H1 (cell line): ENCODE results near the gene TNNT1. TPM values are rescaled to one million over a fixed set of nuclear protein-coding genes. Genes with fewer than 3 reads are reported as not detected.

Source experiments
- CBX5 ChIP-seq: fragments of 300-800, 300-1000 bp; sonication (generic); IDR thresholded peaks from 2 replicates; pipeline ENCODE4 v1.7.1; 2016; ENCODE audit warnings: antibody characterized with exemption, low read length, low read depth
- CBX8 ChIP-seq: fragments of 300-800, 300-1000 bp; sonication (generic); IDR thresholded peaks from 2 replicates; pipeline ENCODE4 v1.7.1; 2016; ENCODE audit warnings: low read depth, low read length, borderline replicate concordance
- CHD2 ChIP-seq: IDR thresholded peaks from 2 replicates; pipeline ENCODE4 v1.6.1; 2012; ENCODE audit warnings: low read length, improper control_type of control experiment
- CREB1 ChIP-seq: IDR thresholded peaks from 2 replicates; pipeline ENCODE4 v1.6.1; 2012; ENCODE audit warnings: inconsistent platforms
- JUND ChIP-seq: IDR thresholded peaks from 2 replicates; pipeline ENCODE4 v1.6.1; 2011; ENCODE audit warnings: mild to moderate bottlenecking, improper control_type of control experiment, low read length
- MAX ChIP-seq: IDR thresholded peaks from 2 replicates; pipeline ENCODE4 v1.6.1; 2012; ENCODE audit warnings: inconsistent platforms
- NRF1 ChIP-seq: IDR thresholded peaks from 2 replicates; pipeline ENCODE4 v1.6.1; 2011; ENCODE audit warnings: mild to moderate bottlenecking, low read depth, low read length, improper control_type of control experiment
- POLR2AphosphoS5 ChIP-seq: IDR thresholded peaks from 2 replicates; pipeline ENCODE4 v1.6.1; 2011; ENCODE audit warnings: low read depth, low read length
- RFX5 ChIP-seq: IDR thresholded peaks from 2 replicates; pipeline ENCODE4 v1.6.1; 2011; ENCODE audit warnings: low read depth, low read length, improper control_type of control experiment, borderline replicate concordance
- SUZ12 ChIP-seq: fragments of 200-600 bp; sonication (generic); IDR thresholded peaks from 2 replicates; pipeline ENCODE4 v1.6.1; 2012; ENCODE audit warnings: mild to moderate bottlenecking, inconsistent platforms, low read length, moderate library complexity, mixed read lengths
- TAF7 ChIP-seq: optimal IDR thresholded peaks from 2 replicates; pipeline ENCODE3; 2011; ENCODE audit warnings: low read depth, mild to moderate bottlenecking, inconsistent platforms, low read length, moderate library complexity, borderline replicate concordance
- polyA plus RNA-seq, 7 experiments: library from polyadenylated mRNA; depleted of rRNA in 3 of 7; stranded (reverse) in 5 of 7; unstranded in 2 of 7; fragments of >200 nt in 5 of 7; fragments of 200-250 nt in 2 of 7; gene quantifications; 1 replicate in 5 of 7; 2 replicates in 1 of 7; 4 replicates in 1 of 7; pipeline versions ENCODE4 v1.2.1 to v1.2.3, GENCODE V29; 2011 to 2013; ENCODE audit warnings: missing spikeins in 2 of 7, mixed read lengths in 2 of 7
- total RNA-seq: library from RNA; stranded (reverse); fragmentation: NEBNext Ultra II Directional; extraction: Animal tissue kit (Norgen Biotek cat#: 25700); gene quantifications from 2 replicates; pipeline ENCODE4 v1.2.1, GENCODE V29; 2021
- TF ChIP-seq, protein P1 (sequence below): fragments of 300-600 bp; sonication (generic); IDR thresholded peaks from 2 replicates; pipeline ENCODE4 v1.7.1; 2012; ENCODE audit warnings: low read length, moderate library complexity, mild to moderate bottlenecking, inconsistent platforms; ENCODE audit not compliant: insufficient replicate concordance

The TNNT1 gene
- total and polyA plus RNA-seq, 2 of the 8 experiments (the other 6 are each of a cell fraction or from before 2014, with no cell fraction given) = 69.6 to 107 TPM

- TF ChIP-seq, protein P1, sequence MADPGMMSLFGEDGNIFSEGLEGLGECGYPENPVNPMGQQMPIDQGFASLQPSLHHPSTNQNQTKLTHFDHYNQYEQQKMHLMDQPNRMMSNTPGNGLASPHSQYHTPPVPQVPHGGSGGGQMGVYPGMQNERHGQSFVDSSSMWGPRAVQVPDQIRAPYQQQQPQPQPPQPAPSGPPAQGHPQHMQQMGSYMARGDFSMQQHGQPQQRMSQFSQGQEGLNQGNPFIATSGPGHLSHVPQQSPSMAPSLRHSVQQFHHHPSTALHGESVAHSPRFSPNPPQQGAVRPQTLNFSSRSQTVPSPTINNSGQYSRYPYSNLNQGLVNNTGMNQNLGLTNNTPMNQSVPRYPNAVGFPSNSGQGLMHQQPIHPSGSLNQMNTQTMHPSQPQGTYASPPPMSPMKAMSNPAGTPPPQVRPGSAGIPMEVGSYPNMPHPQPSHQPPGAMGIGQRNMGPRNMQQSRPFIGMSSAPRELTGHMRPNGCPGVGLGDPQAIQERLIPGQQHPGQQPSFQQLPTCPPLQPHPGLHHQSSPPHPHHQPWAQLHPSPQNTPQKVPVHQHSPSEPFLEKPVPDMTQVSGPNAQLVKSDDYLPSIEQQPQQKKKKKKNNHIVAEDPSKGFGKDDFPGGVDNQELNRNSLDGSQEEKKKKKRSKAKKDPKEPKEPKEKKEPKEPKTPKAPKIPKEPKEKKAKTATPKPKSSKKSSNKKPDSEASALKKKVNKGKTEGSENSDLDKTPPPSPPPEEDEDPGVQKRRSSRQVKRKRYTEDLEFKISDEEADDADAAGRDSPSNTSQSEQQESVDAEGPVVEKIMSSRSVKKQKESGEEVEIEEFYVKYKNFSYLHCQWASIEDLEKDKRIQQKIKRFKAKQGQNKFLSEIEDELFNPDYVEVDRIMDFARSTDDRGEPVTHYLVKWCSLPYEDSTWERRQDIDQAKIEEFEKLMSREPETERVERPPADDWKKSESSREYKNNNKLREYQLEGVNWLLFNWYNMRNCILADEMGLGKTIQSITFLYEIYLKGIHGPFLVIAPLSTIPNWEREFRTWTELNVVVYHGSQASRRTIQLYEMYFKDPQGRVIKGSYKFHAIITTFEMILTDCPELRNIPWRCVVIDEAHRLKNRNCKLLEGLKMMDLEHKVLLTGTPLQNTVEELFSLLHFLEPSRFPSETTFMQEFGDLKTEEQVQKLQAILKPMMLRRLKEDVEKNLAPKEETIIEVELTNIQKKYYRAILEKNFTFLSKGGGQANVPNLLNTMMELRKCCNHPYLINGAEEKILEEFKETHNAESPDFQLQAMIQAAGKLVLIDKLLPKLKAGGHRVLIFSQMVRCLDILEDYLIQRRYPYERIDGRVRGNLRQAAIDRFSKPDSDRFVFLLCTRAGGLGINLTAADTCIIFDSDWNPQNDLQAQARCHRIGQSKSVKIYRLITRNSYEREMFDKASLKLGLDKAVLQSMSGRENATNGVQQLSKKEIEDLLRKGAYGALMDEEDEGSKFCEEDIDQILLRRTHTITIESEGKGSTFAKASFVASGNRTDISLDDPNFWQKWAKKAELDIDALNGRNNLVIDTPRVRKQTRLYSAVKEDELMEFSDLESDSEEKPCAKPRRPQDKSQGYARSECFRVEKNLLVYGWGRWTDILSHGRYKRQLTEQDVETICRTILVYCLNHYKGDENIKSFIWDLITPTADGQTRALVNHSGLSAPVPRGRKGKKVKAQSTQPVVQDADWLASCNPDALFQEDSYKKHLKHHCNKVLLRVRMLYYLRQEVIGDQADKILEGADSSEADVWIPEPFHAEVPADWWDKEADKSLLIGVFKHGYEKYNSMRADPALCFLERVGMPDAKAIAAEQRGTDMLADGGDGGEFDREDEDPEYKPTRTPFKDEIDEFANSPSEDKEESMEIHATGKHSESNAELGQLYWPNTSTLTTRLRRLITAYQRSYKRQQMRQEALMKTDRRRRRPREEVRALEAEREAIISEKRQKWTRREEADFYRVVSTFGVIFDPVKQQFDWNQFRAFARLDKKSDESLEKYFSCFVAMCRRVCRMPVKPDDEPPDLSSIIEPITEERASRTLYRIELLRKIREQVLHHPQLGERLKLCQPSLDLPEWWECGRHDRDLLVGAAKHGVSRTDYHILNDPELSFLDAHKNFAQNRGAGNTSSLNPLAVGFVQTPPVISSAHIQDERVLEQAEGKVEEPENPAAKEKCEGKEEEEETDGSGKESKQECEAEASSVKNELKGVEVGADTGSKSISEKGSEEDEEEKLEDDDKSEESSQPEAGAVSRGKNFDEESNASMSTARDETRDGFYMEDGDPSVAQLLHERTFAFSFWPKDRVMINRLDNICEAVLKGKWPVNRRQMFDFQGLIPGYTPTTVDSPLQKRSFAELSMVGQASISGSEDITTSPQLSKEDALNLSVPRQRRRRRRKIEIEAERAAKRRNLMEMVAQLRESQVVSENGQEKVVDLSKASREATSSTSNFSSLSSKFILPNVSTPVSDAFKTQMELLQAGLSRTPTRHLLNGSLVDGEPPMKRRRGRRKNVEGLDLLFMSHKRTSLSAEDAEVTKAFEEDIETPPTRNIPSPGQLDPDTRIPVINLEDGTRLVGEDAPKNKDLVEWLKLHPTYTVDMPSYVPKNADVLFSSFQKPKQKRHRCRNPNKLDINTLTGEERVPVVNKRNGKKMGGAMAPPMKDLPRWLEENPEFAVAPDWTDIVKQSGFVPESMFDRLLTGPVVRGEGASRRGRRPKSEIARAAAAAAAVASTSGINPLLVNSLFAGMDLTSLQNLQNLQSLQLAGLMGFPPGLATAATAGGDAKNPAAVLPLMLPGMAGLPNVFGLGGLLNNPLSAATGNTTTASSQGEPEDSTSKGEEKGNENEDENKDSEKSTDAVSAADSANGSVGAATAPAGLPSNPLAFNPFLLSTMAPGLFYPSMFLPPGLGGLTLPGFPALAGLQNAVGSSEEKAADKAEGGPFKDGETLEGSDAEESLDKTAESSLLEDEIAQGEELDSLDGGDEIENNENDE = no peak
- TF ChIP-seq TAF7 = no peak
- no peak for TF ChIP-seq CBX5
- TF ChIP-seq POLR2AphosphoS5 = no peak
- TF ChIP-seq SUZ12 = no peak
- TF ChIP-seq CHD2 = no peak
- TF ChIP-seq JUND = no peak
- TF ChIP-seq RFX5 = no peak
- no peak for TF ChIP-seq CBX8
- TF ChIP-seq CREB1 = no peak
- no peak for TF ChIP-seq MAX
- TF ChIP-seq NRF1 = no peak
- TF ChIP-seq, all 59 proteins: peak for 0
Observed at GRCh38 chr19:55112246-55112776, 36.7 kb downstream of the TNNT1 start (continued).
